ENCODE data around the gene IRAK3.
A peak's percentile ranks its signal among the peaks of the same experiment; 100 is the strongest.
"Not testable (repeated sequence)": the region's sequence is repeated elsewhere in the genome, so short reads cannot be mapped to it uniquely, and the experiment has no call there.

Gene IRAK3

GRCh38 chr12:66184822-66185221 lies 4.2 kb upstream of the IRAK3 start:
- H3K4me1 ChIP-seq (ENCODE audit: insufficient read depth, low read length); H3K36me3 ChIP-seq (ENCODE audit: insufficient read depth, low read length); H3K9me3 ChIP-seq (ENCODE audit: low read length); H3K4me3 ChIP-seq (ENCODE audit: low read length); H2AFZ ChIP-seq (ENCODE audit: low read depth, low read length): not testable (repeated sequence)
- H3K27me3 ChIP-seq (ENCODE audit: insufficient read depth, low read length): peaks cover 21% of the 10 kb centered on the region

GRCh38 chr12:66187036-66187435 lies 2.0 kb upstream of the IRAK3 start:
- H3K4me3 ChIP-seq (ENCODE audit: low read length): no peak overlapping the region
- no peaks in the 10 kb centered on the region for H3K4me1 ChIP-seq (ENCODE audit: insufficient read depth, low read length)
- H3K27me3 ChIP-seq (ENCODE audit: insufficient read depth, low read length): peaks cover 39% of the 10 kb centered on the region
- no peak overlapping the region for H2AFZ ChIP-seq (ENCODE audit: low read depth, low read length)
- H3K36me3 ChIP-seq (ENCODE audit: insufficient read depth, low read length): no peaks in the 10 kb centered on the region
- peaks cover 9% of the 10 kb centered on the region for H3K9me3 ChIP-seq (ENCODE audit: low read length)

- no peak overlapping the region for H3K4me3 ChIP-seq (ENCODE audit: low read length)
- no peak overlapping the region for H2AFZ ChIP-seq (ENCODE audit: low read depth, low read length)
- H3K27me3 ChIP-seq (ENCODE audit: insufficient read depth, low read length): peaks cover 39% of the 10 kb centered on the region
- H3K36me3 ChIP-seq (ENCODE audit: insufficient read depth, low read length): no peaks in the 10 kb centered on the region
- peaks cover 9% of the 10 kb centered on the region for H3K9me3 ChIP-seq (ENCODE audit: low read length)
- H3K4me1 ChIP-seq (ENCODE audit: insufficient read depth, low read length): no peaks in the 10 kb centered on the region
Measured at GRCh38 chr12:66187821-66188220, 1.2 kb upstream of the IRAK3 start.

GRCh38 chr12:66189486-66189843 lies 451 bp downstream of the IRAK3 start:
- peaks cover 39% of the 10 kb centered on the region for H3K27me3 ChIP-seq (ENCODE audit: insufficient read depth, low read length)
- no peaks in the 10 kb centered on the region for H3K4me1 ChIP-seq (ENCODE audit: insufficient read depth, low read length)
- H3K36me3 ChIP-seq (ENCODE audit: insufficient read depth, low read length): no peaks in the 10 kb centered on the region
- peak overlapping the region; percentile 53 for H2AFZ ChIP-seq (ENCODE audit: low read depth, low read length)
- H3K9me3 ChIP-seq (ENCODE audit: low read length): peaks cover 9% of the 10 kb centered on the region
- no peak overlapping the region for H3K4me3 ChIP-seq (ENCODE audit: low read length)

- peaks cover 9% of the 10 kb centered on the region for H3K9me3 ChIP-seq (ENCODE audit: low read length)
- no peak overlapping the region for H2AFZ ChIP-seq (ENCODE audit: low read depth, low read length)
- H3K36me3 ChIP-seq (ENCODE audit: insufficient read depth, low read length): no peaks in the 10 kb centered on the region
- no peak overlapping the region for H3K4me3 ChIP-seq (ENCODE audit: low read length)
- no peaks in the 10 kb centered on the region for H3K4me1 ChIP-seq (ENCODE audit: insufficient read depth, low read length)
- peaks cover 39% of the 10 kb centered on the region for H3K27me3 ChIP-seq (ENCODE audit: insufficient read depth, low read length)
Measured at GRCh38 chr12:66189889-66190288, 875 bp downstream of the IRAK3 start.

GRCh38 chr12:66190519-66191370 lies 1.7 kb downstream of the IRAK3 start:
- Histone ChIP-seq H3K4me3 (ENCODE audit: low read length) (no peak overlapping the region), H3K36me3 (ENCODE audit: insufficient read depth, low read length) (no peaks in the 10 kb centered on the region), H2AFZ (ENCODE audit: low read depth, low read length) (no peak overlapping the region), H3K4me1 (ENCODE audit: insufficient read depth, low read length) (no peaks in the 10 kb centered on the region), H3K27me3 (ENCODE audit: insufficient read depth, low read length) (peaks cover 39% of the 10 kb centered on the region), H3K9me3 (ENCODE audit: low read length) (peaks cover 9% of the 10 kb centered on the region)

GRCh38 chr12:66191547-66192126 lies 2.6 kb downstream of the IRAK3 start:
- no peak overlapping the region for H3K4me3 ChIP-seq (ENCODE audit: low read length)
- peaks cover 39% of the 10 kb centered on the region for H3K27me3 ChIP-seq (ENCODE audit: insufficient read depth, low read length)
- no peaks in the 10 kb centered on the region for H3K36me3 ChIP-seq (ENCODE audit: insufficient read depth, low read length)
- no peaks in the 10 kb centered on the region for H3K4me1 ChIP-seq (ENCODE audit: insufficient read depth, low read length)
- H3K9me3 ChIP-seq (ENCODE audit: low read length): peaks cover 9% of the 10 kb centered on the region
- H2AFZ ChIP-seq (ENCODE audit: low read depth, low read length): no peak overlapping the region

GRCh38 chr12:66194122-66194521 lies 5.1 kb downstream of the IRAK3 start:
- Histone ChIP-seq H2AFZ (ENCODE audit: low read depth, low read length) (no peak overlapping the region), H3K4me1 (ENCODE audit: insufficient read depth, low read length) (no peaks in the 10 kb centered on the region), H3K4me3 (ENCODE audit: low read length) (no peak overlapping the region), H3K27me3 (ENCODE audit: insufficient read depth, low read length) (peaks cover 28% of the 10 kb centered on the region), H3K36me3 (ENCODE audit: insufficient read depth, low read length) (no peaks in the 10 kb centered on the region), H3K9me3 (ENCODE audit: low read length) (peaks cover under 1% of the 10 kb centered on the region)

- Histone ChIP-seq H3K4me3 (ENCODE audit: low read length) (no peak overlapping the region), H3K36me3 (ENCODE audit: insufficient read depth, low read length) (no peaks in the 10 kb centered on the region), H3K27me3 (ENCODE audit: insufficient read depth, low read length) (peaks cover 17% of the 10 kb centered on the region), H2AFZ (ENCODE audit: low read depth, low read length) (no peak overlapping the region), H3K4me1 (ENCODE audit: insufficient read depth, low read length) (no peaks in the 10 kb centered on the region), H3K9me3 (ENCODE audit: low read length) (no peaks in the 10 kb centered on the region)
Measured at GRCh38 chr12:66195242-66195641, 6.2 kb downstream of the IRAK3 start.

- Histone ChIP-seq H3K9me3 (ENCODE audit: low read length) (no peaks in the 10 kb centered on the region), H2AFZ (ENCODE audit: low read depth, low read length) (no peak overlapping the region), H3K27me3 (ENCODE audit: insufficient read depth, low read length) (peaks cover 3% of the 10 kb centered on the region), H3K4me1 (ENCODE audit: insufficient read depth, low read length) (no peaks in the 10 kb centered on the region), H3K4me3 (ENCODE audit: low read length) (no peak overlapping the region), H3K36me3 (ENCODE audit: insufficient read depth, low read length) (no peaks in the 10 kb centered on the region)
Measured at GRCh38 chr12:66196806-66197205, 7.8 kb downstream of the IRAK3 start.

- H3K9me3 ChIP-seq (ENCODE audit: low read length): no peaks in the 10 kb centered on the region
- H3K27me3 ChIP-seq (ENCODE audit: insufficient read depth, low read length): peaks cover 3% of the 10 kb centered on the region
- H3K36me3 ChIP-seq (ENCODE audit: insufficient read depth, low read length): no peaks in the 10 kb centered on the region
- H3K4me3 ChIP-seq (ENCODE audit: low read length): no peak overlapping the region
- no peak overlapping the region for H2AFZ ChIP-seq (ENCODE audit: low read depth, low read length)
- no peaks in the 10 kb centered on the region for H3K4me1 ChIP-seq (ENCODE audit: insufficient read depth, low read length)
Measured at GRCh38 chr12:66197495-66197921, 8.5 kb downstream of the IRAK3 start.

GRCh38 chr12:66199141-66199540 lies 10.1 kb downstream of the IRAK3 start:
- H3K4me1 ChIP-seq (ENCODE audit: insufficient read depth, low read length): no peaks in the 10 kb centered on the region
- no peak overlapping the region for H3K4me3 ChIP-seq (ENCODE audit: low read length)
- peaks cover 7% of the 10 kb centered on the region for H3K27me3 ChIP-seq (ENCODE audit: insufficient read depth, low read length)
- H3K9me3 ChIP-seq (ENCODE audit: low read length): no peaks in the 10 kb centered on the region
- H3K36me3 ChIP-seq (ENCODE audit: insufficient read depth, low read length): no peaks in the 10 kb centered on the region
- no peak overlapping the region for H2AFZ ChIP-seq (ENCODE audit: low read depth, low read length)

- Histone ChIP-seq H3K36me3 (ENCODE audit: insufficient read depth, low read length) (no peaks in the 10 kb centered on the region), H3K9me3 (ENCODE audit: low read length) (no peaks in the 10 kb centered on the region), H3K4me1 (ENCODE audit: insufficient read depth, low read length) (no peaks in the 10 kb centered on the region), H3K4me3 (ENCODE audit: low read length) (no peak overlapping the region), H3K27me3 (ENCODE audit: insufficient read depth, low read length) (peaks cover 7% of the 10 kb centered on the region), H2AFZ (ENCODE audit: low read depth, low read length) (no peak overlapping the region)
Measured at GRCh38 chr12:66199831-66200509, 11.0 kb downstream of the IRAK3 start.

Data from neuron (in vitro differentiated cells).